Retinal pigment epithelial cell (primary cell): ENCODE data around the gene LMNB1.

Source experiments
- DNase-seq: peaks from one replicate; pipeline ENCODE4 v3.0.0-alpha.2; 2010; ENCODE audit warnings: low read depth
- H3K4me3 ChIP-seq: 2 replicates; pipeline ENCODE4 v1.5.1; 2011; ENCODE audit warnings: mild to moderate bottlenecking, low read length, control low read depth, moderate library complexity
- TF ChIP-seq, protein P1 (sequence below): conservative IDR thresholded peaks from 2 replicates; pipeline ENCODE4 v1.5.1; 2011; ENCODE audit warnings: low read depth, low read length, control low read depth, inconsistent platforms

LMNB1 gene

DNA sequence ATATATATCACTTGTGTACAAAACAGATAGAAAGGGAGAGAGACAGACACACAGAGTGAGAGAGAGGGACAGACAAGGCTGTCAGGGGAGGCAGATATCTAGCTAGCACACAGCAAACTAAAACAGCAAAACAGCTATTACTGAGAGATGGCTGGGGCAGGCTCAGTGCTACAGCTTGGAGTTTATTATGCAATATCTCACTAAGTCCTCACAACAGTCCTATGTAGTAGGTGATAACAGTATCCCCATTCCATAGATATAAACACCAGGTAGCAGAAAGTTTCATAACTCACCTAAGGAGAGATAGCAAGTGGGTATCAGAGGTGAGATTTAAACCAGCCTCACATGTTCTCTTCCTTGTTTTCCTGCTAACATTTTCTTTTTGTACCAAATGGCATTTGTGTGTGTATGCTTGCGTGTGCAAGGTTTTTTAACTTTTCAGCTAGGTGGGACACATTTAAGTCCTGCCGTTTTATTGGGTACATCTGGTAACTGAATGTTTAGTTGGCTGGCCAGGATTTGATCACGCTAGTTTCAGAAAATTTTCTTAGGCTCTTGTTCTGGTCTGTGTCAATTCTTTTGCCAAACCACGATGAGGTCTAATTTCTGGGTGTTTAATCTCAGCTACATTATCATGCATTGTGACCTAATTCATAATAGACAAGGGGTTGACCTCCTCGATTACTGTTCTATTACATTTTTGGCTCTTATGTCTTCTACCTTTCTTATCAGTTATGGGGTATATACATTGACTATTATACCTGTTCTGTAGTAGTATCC, 105.1 kb downstream of the LMNB1 start:
- TF ChIP-seq, protein P1, sequence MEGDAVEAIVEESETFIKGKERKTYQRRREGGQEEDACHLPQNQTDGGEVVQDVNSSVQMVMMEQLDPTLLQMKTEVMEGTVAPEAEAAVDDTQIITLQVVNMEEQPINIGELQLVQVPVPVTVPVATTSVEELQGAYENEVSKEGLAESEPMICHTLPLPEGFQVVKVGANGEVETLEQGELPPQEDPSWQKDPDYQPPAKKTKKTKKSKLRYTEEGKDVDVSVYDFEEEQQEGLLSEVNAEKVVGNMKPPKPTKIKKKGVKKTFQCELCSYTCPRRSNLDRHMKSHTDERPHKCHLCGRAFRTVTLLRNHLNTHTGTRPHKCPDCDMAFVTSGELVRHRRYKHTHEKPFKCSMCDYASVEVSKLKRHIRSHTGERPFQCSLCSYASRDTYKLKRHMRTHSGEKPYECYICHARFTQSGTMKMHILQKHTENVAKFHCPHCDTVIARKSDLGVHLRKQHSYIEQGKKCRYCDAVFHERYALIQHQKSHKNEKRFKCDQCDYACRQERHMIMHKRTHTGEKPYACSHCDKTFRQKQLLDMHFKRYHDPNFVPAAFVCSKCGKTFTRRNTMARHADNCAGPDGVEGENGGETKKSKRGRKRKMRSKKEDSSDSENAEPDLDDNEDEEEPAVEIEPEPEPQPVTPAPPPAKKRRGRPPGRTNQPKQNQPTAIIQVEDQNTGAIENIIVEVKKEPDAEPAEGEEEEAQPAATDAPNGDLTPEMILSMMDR, result no peak
- DNase-seq, result no peak
- H3K4me3 ChIP-seq, result no peak overlapping the region

GRCh38 chr5:126883564-126884245, 106.8 kb downstream of the LMNB1 start:
- DNase-seq, result no peak
- no peak overlapping the region for H3K4me3 ChIP-seq
- TF ChIP-seq, protein P1, result no peak

DNA sequence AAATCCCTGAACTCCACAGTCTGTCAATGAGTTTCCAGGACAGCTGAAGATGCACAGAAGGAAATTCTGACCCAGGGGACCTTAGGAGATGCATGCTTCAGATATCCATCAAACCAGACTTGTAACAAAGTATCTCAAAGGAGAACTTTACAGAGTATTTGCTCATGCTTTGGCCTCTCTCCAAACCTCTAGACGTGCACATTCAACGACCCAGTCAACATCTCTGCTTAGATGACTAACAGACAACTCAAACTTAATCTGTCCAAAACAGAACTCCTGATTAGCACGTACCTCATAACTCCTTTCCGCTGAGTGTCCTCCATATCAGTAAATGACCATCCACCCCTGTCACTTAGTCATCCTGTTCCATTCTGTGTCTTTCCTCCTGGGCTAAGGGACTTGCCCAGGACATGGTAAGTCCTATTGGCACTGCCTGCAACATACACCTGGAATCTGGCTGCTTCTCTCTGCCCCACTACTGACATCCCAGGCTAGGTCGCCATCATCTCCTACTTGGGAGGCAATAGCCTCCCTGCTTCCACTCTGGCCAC, 107.4 kb downstream of the LMNB1 start:
- TF ChIP-seq, protein P1, result no peak
- no peak overlapping the region for H3K4me3 ChIP-seq
- peak; percentile 56 for DNase-seq
